ENCODE measurements around the gene CNNM4.

CNNM4 gene

GRCh38 chr2:96760986-96761832 lies 507 bp downstream of the CNNM4 start:
- Histone ChIP-seq H3K36me3 (ENCODE audit: control insufficient read depth, insufficient read depth, low read length, severe bottlenecking) (no peaks in the 10 kb centered on the region), H3K9ac (ENCODE audit: low read length) (peak overlapping the region; percentile 71), H3K4me1 (ENCODE audit: control insufficient read depth, insufficient read depth, low read length) (peaks cover 30% of the 10 kb centered on the region), H3K9me3 (ENCODE audit: control insufficient read depth, low read length) (no peaks in the 10 kb centered on the region), H3K27me3 (replicated peaks; ENCODE audit: control insufficient read depth, insufficient read depth, low read length) (no peaks in the 10 kb centered on the region), H3K4me3 (ENCODE audit: low read length) (peak overlapping the region; percentile 80)
- DNase-seq (ENCODE audit: low read depth): no peak

GRCh38 chr2:96762529-96763311 lies 2.0 kb downstream of the CNNM4 start:
- Histone ChIP-seq H3K9me3 (ENCODE audit: control insufficient read depth, low read length) (no peaks in the 10 kb centered on the region), H3K9ac (ENCODE audit: low read length) (no peak overlapping the region), H3K36me3 (ENCODE audit: control insufficient read depth, insufficient read depth, low read length, severe bottlenecking) (no peaks in the 10 kb centered on the region), H3K27me3 (replicated peaks; ENCODE audit: control insufficient read depth, insufficient read depth, low read length) (no peaks in the 10 kb centered on the region), H3K4me3 (ENCODE audit: low read length) (peak overlapping the region; percentile 4), H3K4me1 (ENCODE audit: control insufficient read depth, insufficient read depth, low read length) (peaks cover 30% of the 10 kb centered on the region)
- DNase-seq (ENCODE audit: low read depth): no peak

GRCh38 chr2:96763511-96764252 lies 3.0 kb downstream of the CNNM4 start:
- no peak overlapping the region for H3K4me3 ChIP-seq (ENCODE audit: low read length)
- H3K27me3 ChIP-seq (replicated peaks; ENCODE audit: control insufficient read depth, insufficient read depth, low read length): no peaks in the 10 kb centered on the region
- no peak overlapping the region for H3K9ac ChIP-seq (ENCODE audit: low read length)
- H3K4me1 ChIP-seq (ENCODE audit: control insufficient read depth, insufficient read depth, low read length): peaks cover 30% of the 10 kb centered on the region
- H3K36me3 ChIP-seq (ENCODE audit: control insufficient read depth, insufficient read depth, low read length, severe bottlenecking): no peaks in the 10 kb centered on the region
- peak; percentile 34 for DNase-seq (ENCODE audit: low read depth)
- H3K9me3 ChIP-seq (ENCODE audit: control insufficient read depth, low read length): no peaks in the 10 kb centered on the region

GRCh38 chr2:96764253-96764637 lies 3.5 kb downstream of the CNNM4 start:
- no peak for DNase-seq (ENCODE audit: low read depth)

GRCh38 chr2:96767135-96767871 lies 6.6 kb downstream of the CNNM4 start:
- H3K4me1 ChIP-seq (ENCODE audit: control insufficient read depth, insufficient read depth, low read length): peaks cover 16% of the 10 kb centered on the region
- H3K4me3 ChIP-seq (ENCODE audit: low read length): no peak overlapping the region
- H3K36me3 ChIP-seq (ENCODE audit: control insufficient read depth, insufficient read depth, low read length, severe bottlenecking): no peaks in the 10 kb centered on the region
- H3K9me3 ChIP-seq (ENCODE audit: control insufficient read depth, low read length): no peaks in the 10 kb centered on the region
- no peaks in the 10 kb centered on the region for H3K27me3 ChIP-seq (replicated peaks; ENCODE audit: control insufficient read depth, insufficient read depth, low read length)
- DNase-seq (ENCODE audit: low read depth): no peak
- H3K9ac ChIP-seq (ENCODE audit: low read length): no peak overlapping the region

More at GRCh38 chr2:96764253-96764637, 3.5 kb downstream of the CNNM4 start:
- Histone ChIP-seq H3K9me3 (ENCODE audit: control insufficient read depth, low read length) (no peaks in the 10 kb centered on the region), H3K27me3 (replicated peaks; ENCODE audit: control insufficient read depth, insufficient read depth, low read length) (no peaks in the 10 kb centered on the region), H3K4me1 (ENCODE audit: control insufficient read depth, insufficient read depth, low read length) (peaks cover 30% of the 10 kb centered on the region), H3K4me3 (ENCODE audit: low read length) (no peak overlapping the region), H3K36me3 (ENCODE audit: control insufficient read depth, insufficient read depth, low read length, severe bottlenecking) (no peaks in the 10 kb centered on the region), H3K9ac (ENCODE audit: low read length) (no peak overlapping the region)

- no peaks in the 10 kb centered on the region for H3K36me3 ChIP-seq (ENCODE audit: control insufficient read depth, insufficient read depth, low read length, severe bottlenecking)
Observed at GRCh38 chr2:96768083-96768561, 7.4 kb downstream of the CNNM4 start.

GRCh38 chr2:96769814-96770213 lies 9.1 kb downstream of the CNNM4 start:
- DNase-seq (ENCODE audit: low read depth): no peak
- no peak overlapping the region for H3K4me3 ChIP-seq (ENCODE audit: low read length)

More at GRCh38 chr2:96768083-96768561, 7.4 kb downstream of the CNNM4 start:
- H3K9me3 ChIP-seq (ENCODE audit: control insufficient read depth, low read length): no peaks in the 10 kb centered on the region
- H3K9ac ChIP-seq (ENCODE audit: low read length): no peak overlapping the region
- peaks cover 8% of the 10 kb centered on the region for H3K4me1 ChIP-seq (ENCODE audit: control insufficient read depth, insufficient read depth, low read length)
- H3K4me3 ChIP-seq (ENCODE audit: low read length): no peak overlapping the region
- H3K27me3 ChIP-seq (replicated peaks; ENCODE audit: control insufficient read depth, insufficient read depth, low read length): no peaks in the 10 kb centered on the region
- DNase-seq (ENCODE audit: low read depth): no peak

GRCh38 chr2:96770442-96771202 lies 9.9 kb downstream of the CNNM4 start:
- H3K9me3 ChIP-seq (ENCODE audit: control insufficient read depth, low read length): no peaks in the 10 kb centered on the region
- H3K27me3 ChIP-seq (replicated peaks; ENCODE audit: control insufficient read depth, insufficient read depth, low read length): no peaks in the 10 kb centered on the region
- no peak overlapping the region for H3K9ac ChIP-seq (ENCODE audit: low read length)
- no peak for DNase-seq (ENCODE audit: low read depth)
- H3K4me1 ChIP-seq (ENCODE audit: control insufficient read depth, insufficient read depth, low read length): no peaks in the 10 kb centered on the region
- H3K36me3 ChIP-seq (ENCODE audit: control insufficient read depth, insufficient read depth, low read length, severe bottlenecking): no peaks in the 10 kb centered on the region
- H3K4me3 ChIP-seq (ENCODE audit: low read length): no peak overlapping the region

More at GRCh38 chr2:96769814-96770213, 9.1 kb downstream of the CNNM4 start:
- no peaks in the 10 kb centered on the region for H3K9me3 ChIP-seq (ENCODE audit: control insufficient read depth, low read length)
- H3K36me3 ChIP-seq (ENCODE audit: control insufficient read depth, insufficient read depth, low read length, severe bottlenecking): no peaks in the 10 kb centered on the region
- no peaks in the 10 kb centered on the region for H3K4me1 ChIP-seq (ENCODE audit: control insufficient read depth, insufficient read depth, low read length)
- no peaks in the 10 kb centered on the region for H3K27me3 ChIP-seq (replicated peaks; ENCODE audit: control insufficient read depth, insufficient read depth, low read length)
- no peak overlapping the region for H3K9ac ChIP-seq (ENCODE audit: low read length)

- H3K9ac ChIP-seq (ENCODE audit: low read length): no peak overlapping the region
- H3K27me3 ChIP-seq (replicated peaks; ENCODE audit: control insufficient read depth, insufficient read depth, low read length): no peaks in the 10 kb centered on the region
- no peak for DNase-seq (ENCODE audit: low read depth)
Observed at GRCh38 chr2:96771796-96772618, 11.3 kb downstream of the CNNM4 start.

More at GRCh38 chr2:96771796-96772618, 11.3 kb downstream of the CNNM4 start:
- H3K36me3 ChIP-seq (ENCODE audit: control insufficient read depth, insufficient read depth, low read length, severe bottlenecking): no peaks in the 10 kb centered on the region
- no peak overlapping the region for H3K4me3 ChIP-seq (ENCODE audit: low read length)
- no peaks in the 10 kb centered on the region for H3K4me1 ChIP-seq (ENCODE audit: control insufficient read depth, insufficient read depth, low read length)
- H3K9me3 ChIP-seq (ENCODE audit: control insufficient read depth, low read length): no peaks in the 10 kb centered on the region

Data from adipocyte (in vitro differentiated cells).